MG63 (cell line): ENCODE measurements around the gene SPNS2. TPM values are rescaled to one million over a fixed set of nuclear protein-coding genes. Genes with fewer than 3 reads are reported as not detected.

Experiments
- DNase-seq: peaks from one replicate; pipeline ENCODE4 v3.0.0-alpha.2; 2020
- H3K27me3 ChIP-seq: fragments of 250-450 bp; sonication (Bioruptor Pico); 2 replicates; pipeline ENCODE4 v1.5.1; 2020; ENCODE audit warnings: mild to moderate bottlenecking, moderate library complexity
- H3K36me3 ChIP-seq: fragments of 250-450 bp; sonication (Bioruptor Pico); 2 replicates; pipeline ENCODE4 v1.5.1; 2020; ENCODE audit warnings: mild to moderate bottlenecking, moderate library complexity
- H3K4me3 ChIP-seq: fragments of 250-450 bp; sonication (Bioruptor Pico); 2 replicates; pipeline ENCODE4 v1.5.1; 2020; ENCODE audit warnings: mild to moderate bottlenecking, moderate library complexity
- H3K9me3 ChIP-seq: fragments of 250-450 bp; sonication (Bioruptor Pico); 2 replicates; pipeline ENCODE4 v1.5.1; 2020; ENCODE audit warnings: mild to moderate bottlenecking, moderate library complexity
- total RNA-seq: library from RNA; depleted of rRNA; stranded (reverse); fragments of >200 nt; shearing (Covaris generic); gene quantifications from 2 replicates; pipeline ENCODE4 v1.2.3, GENCODE V29; 2014; ENCODE audit warnings: low replicate concordance

Gene SPNS2
- total RNA-seq, 1 experiment from 2014 or later = 4.2 TPM

DNA sequence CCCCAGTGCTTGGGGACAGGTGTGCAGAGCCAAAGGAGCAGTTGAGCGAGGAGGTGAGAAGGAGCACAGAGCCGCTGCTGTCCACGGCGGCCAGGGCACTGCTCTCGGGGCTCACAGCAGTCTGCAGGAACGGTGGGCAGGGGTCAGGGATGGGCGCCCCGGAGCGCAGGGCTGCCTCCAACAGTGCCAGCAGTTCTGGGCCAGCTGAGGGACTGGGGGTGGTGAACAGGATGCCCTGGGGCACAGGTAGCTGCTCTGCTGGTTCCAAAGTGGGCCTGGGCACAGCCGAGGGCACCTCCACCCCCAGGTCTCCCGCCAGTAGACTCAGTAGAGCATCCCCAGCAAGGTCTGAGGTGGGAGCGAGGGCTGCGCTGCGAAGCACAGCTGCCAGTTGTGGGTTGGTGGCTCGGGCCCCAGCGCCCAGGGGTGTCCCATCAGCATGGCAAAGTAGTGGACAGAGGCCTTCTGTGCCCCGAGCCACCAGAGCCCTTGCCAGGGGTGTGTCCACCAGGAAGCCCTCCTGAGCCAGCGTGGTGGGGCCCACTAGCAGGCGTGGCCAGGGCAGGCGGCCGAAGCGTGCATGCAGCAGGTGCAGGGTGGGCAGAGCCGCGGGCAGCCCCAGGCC is 59.8 kb downstream of the SPNS2 start:
- Histone ChIP-seq H3K4me3 (no peak overlapping the region), H3K27me3 (no peaks in the 10 kb centered on the region), H3K9me3 (no peaks in the 10 kb centered on the region), H3K36me3 (peaks cover 2% of the 10 kb centered on the region; the same call in 1 of the 2 replicates)
- DNase-seq = no peak

DNA sequence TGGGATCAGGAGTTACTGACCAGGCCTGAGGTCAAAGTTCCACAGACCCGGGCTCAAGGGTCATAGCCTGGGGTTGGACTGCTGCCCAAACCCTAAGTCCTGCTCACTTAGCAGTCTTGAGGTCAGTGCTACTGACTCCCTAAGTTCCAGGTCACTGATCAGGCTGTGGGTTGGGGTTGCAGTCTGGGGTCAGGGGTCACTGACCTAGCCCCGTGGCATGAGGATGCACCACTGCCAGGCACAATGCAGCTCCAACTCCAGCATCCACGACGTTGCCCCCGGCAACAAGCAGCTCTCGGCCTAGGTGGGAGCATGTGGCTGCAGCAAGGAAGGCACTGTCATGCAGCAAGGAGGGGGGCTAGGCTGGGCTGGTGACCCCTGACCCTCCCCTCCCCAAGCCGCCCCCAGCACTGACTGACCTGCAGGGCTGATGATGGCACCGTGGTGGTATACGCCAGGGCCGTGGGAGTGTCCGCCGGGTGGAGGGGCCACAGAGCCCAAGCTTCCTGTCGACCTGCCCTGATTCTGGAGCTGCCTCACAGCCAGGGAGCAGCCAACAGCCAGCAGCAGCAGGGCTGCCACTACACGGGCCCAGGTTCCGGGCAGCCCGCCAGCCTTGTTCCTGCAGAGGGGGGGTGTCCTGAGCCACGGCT is 60.6 kb downstream of the SPNS2 start:
- H3K4me3 ChIP-seq = no peak overlapping the region
- DNase-seq = no peak
- no peaks in the 10 kb centered on the region for H3K27me3 ChIP-seq
- H3K36me3 ChIP-seq = no peaks in the 10 kb centered on the region
- no peaks in the 10 kb centered on the region for H3K9me3 ChIP-seq

DNA sequence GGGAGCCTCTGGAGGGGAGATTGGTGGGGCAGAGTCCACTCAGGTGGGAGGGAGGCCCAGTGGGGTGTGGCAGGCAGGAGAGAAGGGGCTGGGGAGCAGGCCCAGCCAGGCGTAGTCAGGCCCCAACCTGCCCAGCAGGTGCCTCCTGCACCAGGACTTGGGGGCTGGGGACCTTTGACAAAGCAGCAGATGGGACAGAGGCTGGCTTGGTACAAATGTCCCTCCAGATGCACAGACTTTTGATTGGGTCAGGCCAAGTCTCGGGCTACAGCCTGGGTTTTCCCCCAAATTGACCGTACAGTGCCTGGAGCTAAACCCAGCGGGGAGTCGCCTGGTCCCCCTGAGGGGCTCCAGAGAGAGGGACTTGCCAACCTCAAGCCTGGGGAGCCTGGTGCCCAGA is 61.3 kb downstream of the SPNS2 start:
- Histone ChIP-seq H3K9me3 (no peaks in the 10 kb centered on the region), H3K27me3 (no peaks in the 10 kb centered on the region), H3K4me3 (no peak overlapping the region), H3K36me3 (no peaks in the 10 kb centered on the region)
- no peak for DNase-seq

DNA sequence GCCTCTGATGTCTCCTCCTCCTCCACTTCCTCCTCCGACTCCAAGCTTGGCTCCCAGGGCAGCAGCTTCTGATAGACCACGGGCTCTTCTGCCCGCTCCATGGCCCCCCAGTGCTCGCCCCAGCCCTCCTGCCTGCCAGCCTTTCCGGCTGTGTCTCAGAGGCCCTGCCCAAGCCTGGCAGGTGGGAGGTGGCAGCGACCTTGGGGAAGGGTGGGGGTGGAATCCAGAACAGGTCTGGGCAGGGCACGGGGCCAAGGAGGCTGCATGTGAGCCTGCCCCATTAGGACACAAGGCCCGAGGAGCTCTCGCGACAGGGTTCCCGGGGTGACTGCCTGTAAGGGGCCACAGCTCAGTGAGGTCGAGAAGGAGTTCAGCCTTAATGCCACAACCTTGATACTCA is 61.7 kb downstream of the SPNS2 start, which contains the start of gene GGT6:
Gene GGT6, minus strand, starts transcription at position 157 of the 400 bp plus-strand sequence. Its CDS starts 56 bp downstream, at position 101.
- Histone ChIP-seq H3K27me3 (no peaks in the 10 kb centered on the region), H3K36me3 (no peaks in the 10 kb centered on the region), H3K4me3 (no peak within 1 kb of the TSS), H3K9me3 (no peaks in the 10 kb centered on the region)
- no peak for DNase-seq

GRCh38 chr17:4560837-4561256 is 62.2 kb downstream of the SPNS2 start:
- Histone ChIP-seq H3K36me3 (no peaks in the 10 kb centered on the region), H3K9me3 (no peaks in the 10 kb centered on the region), H3K27me3 (no peaks in the 10 kb centered on the region), H3K4me3 (no peak overlapping the region)
- no peak for DNase-seq

- no peak for DNase-seq
- Histone ChIP-seq H3K4me3 (no peak overlapping the region), H3K27me3 (no peaks in the 10 kb centered on the region), H3K36me3 (no peaks in the 10 kb centered on the region), H3K9me3 (no peaks in the 10 kb centered on the region)
Measured at GRCh38 chr17:4562015-4562969, 63.6 kb downstream of the SPNS2 start.

DNA sequence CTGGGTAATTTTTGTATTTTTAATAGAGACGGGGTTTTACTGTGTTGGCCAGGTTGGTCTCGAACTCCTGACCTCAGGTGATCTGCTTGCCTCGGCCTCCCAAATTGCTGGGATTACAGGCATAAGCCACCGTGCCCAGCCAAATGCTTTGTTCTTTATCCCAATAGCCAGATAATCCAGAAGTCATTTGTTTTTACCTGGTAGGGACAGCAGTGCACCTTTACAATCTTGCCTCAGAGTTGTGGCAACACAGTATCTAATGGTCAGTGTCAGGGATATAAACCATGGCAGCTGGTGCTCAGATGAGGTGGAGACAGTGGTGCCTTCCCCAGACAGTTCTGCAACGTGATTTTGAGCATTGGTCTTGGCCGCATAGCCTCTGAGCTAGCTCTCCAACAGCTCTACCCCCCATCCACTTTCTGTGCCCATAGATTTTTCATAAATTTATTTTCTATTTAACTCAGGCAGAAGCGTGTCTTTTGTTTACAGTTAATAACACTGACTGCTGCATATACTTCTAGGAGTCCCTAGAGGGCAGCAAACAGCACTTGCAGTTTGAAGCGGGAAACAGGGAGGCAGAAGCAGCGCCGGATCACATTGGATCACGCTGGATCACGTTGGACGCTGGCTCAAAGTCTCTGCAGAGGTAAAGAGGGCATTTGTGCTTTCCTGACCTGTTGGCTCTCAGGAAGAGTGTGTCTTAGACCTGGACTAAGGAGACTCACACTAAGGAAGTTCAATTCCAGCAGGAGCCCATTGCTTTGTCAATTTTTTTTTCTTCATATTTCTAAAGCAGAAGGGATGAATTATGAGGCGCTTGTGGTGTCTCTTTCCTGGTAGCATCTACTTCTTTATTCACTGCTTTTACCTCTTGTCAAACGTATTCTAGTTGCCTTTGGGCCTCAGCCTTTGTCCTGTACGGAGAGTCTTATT is 66.8 kb downstream of the SPNS2 start:
- Histone ChIP-seq H3K9me3 (no peaks in the 10 kb centered on the region), H3K4me3 (no peak overlapping the region), H3K36me3 (no peaks in the 10 kb centered on the region), H3K27me3 (no peaks in the 10 kb centered on the region)
- DNase-seq = peak; percentile 50

DNA sequence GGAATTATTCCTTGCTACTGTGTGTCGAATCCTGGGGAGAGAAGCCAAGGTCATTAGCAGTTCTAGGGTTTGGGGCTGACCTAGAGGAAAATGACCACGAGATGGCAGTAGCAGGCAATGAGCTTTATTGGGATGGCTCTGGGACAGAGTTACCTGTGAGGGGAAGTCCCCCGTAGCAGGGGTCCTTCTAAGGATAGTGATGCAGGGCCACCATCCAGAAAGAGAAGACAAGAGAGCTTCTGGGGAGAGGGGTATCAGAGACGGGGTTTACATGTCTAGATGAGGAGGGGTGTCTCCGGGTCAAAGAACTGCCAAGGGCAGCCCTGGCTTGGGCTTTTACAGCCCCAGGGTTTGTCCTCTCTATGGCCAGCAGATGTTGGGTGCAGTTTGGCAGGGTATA is 68.1 kb downstream of the SPNS2 start:
- no peaks in the 10 kb centered on the region for H3K36me3 ChIP-seq
- no peak for DNase-seq
- H3K9me3 ChIP-seq = no peaks in the 10 kb centered on the region
- no peak overlapping the region for H3K4me3 ChIP-seq
- no peaks in the 10 kb centered on the region for H3K27me3 ChIP-seq

- Histone ChIP-seq H3K27me3 (no peaks in the 10 kb centered on the region), H3K36me3 (no peaks in the 10 kb centered on the region)
- no peak for DNase-seq
Measured at GRCh38 chr17:4569591-4569990, 70.9 kb downstream of the SPNS2 start.

GRCh38 chr17:4572131-4572530 is 73.5 kb downstream of the SPNS2 start:
- no peak for DNase-seq
- Histone ChIP-seq H3K4me3 (no peak overlapping the region), H3K9me3 (no peaks in the 10 kb centered on the region), H3K27me3 (no peaks in the 10 kb centered on the region), H3K36me3 (no peaks in the 10 kb centered on the region)

More at GRCh38 chr17:4569591-4569990, 70.9 kb downstream of the SPNS2 start:
- H3K9me3 ChIP-seq = no peaks in the 10 kb centered on the region
- H3K4me3 ChIP-seq = no peak overlapping the region

- no peak for DNase-seq
- no peaks in the 10 kb centered on the region for H3K36me3 ChIP-seq
- H3K9me3 ChIP-seq = no peaks in the 10 kb centered on the region
- no peaks in the 10 kb centered on the region for H3K27me3 ChIP-seq
- no peak overlapping the region for H3K4me3 ChIP-seq
Measured at GRCh38 chr17:4573115-4573514, 74.4 kb downstream of the SPNS2 start.

- Histone ChIP-seq H3K4me3 (no peak overlapping the region), H3K27me3 (no peaks in the 10 kb centered on the region), H3K36me3 (no peaks in the 10 kb centered on the region), H3K9me3 (no peaks in the 10 kb centered on the region)
- no peak for DNase-seq
Measured at GRCh38 chr17:4573669-4574068, 75.0 kb downstream of the SPNS2 start.

DNA sequence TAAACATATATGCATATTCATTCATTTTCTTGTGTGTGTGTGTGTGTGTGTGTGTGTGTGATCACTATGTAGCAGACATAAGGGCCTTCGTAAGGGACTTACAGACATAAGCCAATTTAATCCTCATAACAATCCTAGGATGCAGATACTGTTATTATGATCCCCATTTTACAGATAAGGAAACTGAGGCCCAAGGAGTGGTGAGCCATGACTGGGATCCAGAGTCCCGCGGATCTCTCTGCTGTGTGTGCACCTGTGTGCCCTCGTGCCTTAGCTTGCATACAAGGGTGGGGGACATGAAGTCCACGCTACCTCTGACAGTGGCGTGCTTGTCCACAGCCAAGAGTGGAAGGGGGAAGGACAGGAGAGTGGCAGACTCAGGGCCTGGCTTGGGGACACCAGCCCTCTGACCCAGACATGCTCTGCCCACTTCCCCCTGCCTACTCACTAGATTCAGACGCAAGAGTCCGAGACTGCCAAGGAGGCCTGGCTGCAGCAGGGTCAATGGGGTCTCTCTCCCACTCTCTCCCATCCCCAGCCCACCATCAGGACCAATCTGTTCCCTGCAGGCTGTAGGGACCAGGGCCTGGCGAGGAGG is 75.9 kb downstream of the SPNS2 start:
- Histone ChIP-seq H3K4me3 (no peak overlapping the region), H3K36me3 (no peaks in the 10 kb centered on the region), H3K27me3 (no peaks in the 10 kb centered on the region), H3K9me3 (no peaks in the 10 kb centered on the region)
- DNase-seq = no peak

- Histone ChIP-seq H3K9me3 (no peaks in the 10 kb centered on the region), H3K36me3 (no peaks in the 10 kb centered on the region), H3K27me3 (no peaks in the 10 kb centered on the region), H3K4me3 (no peak overlapping the region)
- no peak for DNase-seq
Measured at GRCh38 chr17:4576161-4576558, 77.5 kb downstream of the SPNS2 start.

DNA sequence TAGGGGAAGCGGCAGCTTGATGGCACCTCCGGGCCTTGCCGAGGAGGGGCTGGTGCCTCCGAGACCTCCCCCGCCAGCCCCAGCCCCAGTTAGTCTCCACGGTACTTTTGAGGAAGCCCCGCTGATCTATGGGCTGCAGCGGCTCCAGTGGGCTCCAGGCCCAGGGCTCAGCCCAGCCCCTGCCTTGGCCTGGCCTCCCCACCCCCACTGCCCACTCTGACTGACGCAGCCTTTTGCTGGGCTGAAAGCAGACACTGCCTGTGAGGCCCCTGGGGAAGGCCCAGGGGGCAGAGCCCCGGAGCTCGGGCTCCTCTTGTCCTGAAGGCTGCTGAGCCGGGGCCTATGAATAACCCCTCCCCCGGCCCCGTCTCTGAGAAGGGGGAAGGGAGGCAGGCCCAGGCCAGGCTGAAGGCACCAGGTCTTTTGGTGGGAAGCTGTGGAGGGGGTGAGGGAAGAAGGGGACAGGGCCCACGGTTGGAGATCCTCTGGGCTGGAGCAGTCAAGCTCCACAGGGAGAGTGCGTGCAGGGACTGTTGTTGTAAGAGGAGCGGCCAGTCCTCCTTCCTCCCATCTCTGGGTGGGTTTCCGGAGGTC is 78.1 kb downstream of the SPNS2 start:
- no peaks in the 10 kb centered on the region for H3K27me3 ChIP-seq
- no peak for DNase-seq
- no peaks in the 10 kb centered on the region for H3K9me3 ChIP-seq
- H3K36me3 ChIP-seq = no peaks in the 10 kb centered on the region
- no peak overlapping the region for H3K4me3 ChIP-seq
